OCI-LY7 (cell line): ENCODE results near the gene CFAP54.

Source experiments
- EZH2phosphoT487 ChIP-seq: fragments of 200-600 bp; sonication (generic); IDR thresholded peaks from 2 replicates; pipeline ENCODE4 v1.6.1; 2018; ENCODE audit warnings: low read depth, borderline replicate concordance, mild to moderate bottlenecking, mixed run types, antibody characterized with exemption, low read length, moderate library complexity, mixed read lengths
- TF ChIP-seq, protein P1 (sequence below): fragments of 200-600 bp; sonication (generic); conservative IDR thresholded peaks from 2 replicates; pipeline ENCODE4 v1.5.1; 2014; ENCODE audit warnings: mild to moderate bottlenecking, antibody characterized with exemption, low read length, moderate library complexity, mixed read lengths

DNA sequence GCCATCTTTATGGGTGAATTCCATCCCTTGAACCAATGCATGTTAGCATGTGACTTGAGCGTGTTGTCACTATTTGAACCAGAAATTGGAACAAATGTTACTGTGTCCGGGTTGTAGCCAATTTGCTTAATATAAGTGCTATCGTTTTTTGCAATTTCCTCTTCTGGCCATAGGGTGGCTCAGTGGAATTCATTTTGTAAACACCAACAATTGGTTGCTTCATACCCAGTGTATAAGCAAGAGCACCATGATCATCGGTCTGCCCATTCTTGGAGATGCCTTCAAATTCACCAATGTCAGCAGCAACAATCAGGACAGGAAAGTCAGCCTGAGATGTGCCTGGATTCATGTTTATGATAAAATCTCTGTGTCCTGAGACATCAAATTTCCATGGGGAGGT is 412.7 kb downstream of the CFAP54 start:
- TF ChIP-seq EZH2phosphoT487, result no peak
- TF ChIP-seq, protein P1, sequence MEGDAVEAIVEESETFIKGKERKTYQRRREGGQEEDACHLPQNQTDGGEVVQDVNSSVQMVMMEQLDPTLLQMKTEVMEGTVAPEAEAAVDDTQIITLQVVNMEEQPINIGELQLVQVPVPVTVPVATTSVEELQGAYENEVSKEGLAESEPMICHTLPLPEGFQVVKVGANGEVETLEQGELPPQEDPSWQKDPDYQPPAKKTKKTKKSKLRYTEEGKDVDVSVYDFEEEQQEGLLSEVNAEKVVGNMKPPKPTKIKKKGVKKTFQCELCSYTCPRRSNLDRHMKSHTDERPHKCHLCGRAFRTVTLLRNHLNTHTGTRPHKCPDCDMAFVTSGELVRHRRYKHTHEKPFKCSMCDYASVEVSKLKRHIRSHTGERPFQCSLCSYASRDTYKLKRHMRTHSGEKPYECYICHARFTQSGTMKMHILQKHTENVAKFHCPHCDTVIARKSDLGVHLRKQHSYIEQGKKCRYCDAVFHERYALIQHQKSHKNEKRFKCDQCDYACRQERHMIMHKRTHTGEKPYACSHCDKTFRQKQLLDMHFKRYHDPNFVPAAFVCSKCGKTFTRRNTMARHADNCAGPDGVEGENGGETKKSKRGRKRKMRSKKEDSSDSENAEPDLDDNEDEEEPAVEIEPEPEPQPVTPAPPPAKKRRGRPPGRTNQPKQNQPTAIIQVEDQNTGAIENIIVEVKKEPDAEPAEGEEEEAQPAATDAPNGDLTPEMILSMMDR, result peak; percentile 66
